ENCODE data around the gene ARHGAP32.

Gene ARHGAP32

DNA sequence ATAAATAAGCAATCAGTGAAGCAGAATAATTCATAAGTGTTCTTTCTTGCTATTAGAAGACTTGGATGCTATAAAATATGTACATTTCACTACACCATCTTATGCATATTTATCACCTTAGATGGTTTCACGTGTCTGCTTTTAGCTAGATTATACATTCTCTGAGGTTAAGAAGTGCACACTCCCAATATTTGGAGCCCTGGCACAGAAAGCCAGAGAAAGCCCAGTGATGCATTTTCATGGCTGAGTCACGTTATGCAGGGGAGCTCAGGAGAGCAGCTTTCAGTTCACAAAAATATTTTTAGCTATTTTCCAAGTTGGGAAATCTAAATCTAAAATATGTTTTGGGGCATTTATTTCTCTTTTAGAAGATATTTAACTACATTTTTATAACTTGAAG is 244.4 kb downstream of the ARHGAP32 start:
- no peak for DNase-seq

- no peak for DNase-seq
Observed at GRCh38 chr11:128946648-128947047, 245.5 kb downstream of the ARHGAP32 start.

DNA sequence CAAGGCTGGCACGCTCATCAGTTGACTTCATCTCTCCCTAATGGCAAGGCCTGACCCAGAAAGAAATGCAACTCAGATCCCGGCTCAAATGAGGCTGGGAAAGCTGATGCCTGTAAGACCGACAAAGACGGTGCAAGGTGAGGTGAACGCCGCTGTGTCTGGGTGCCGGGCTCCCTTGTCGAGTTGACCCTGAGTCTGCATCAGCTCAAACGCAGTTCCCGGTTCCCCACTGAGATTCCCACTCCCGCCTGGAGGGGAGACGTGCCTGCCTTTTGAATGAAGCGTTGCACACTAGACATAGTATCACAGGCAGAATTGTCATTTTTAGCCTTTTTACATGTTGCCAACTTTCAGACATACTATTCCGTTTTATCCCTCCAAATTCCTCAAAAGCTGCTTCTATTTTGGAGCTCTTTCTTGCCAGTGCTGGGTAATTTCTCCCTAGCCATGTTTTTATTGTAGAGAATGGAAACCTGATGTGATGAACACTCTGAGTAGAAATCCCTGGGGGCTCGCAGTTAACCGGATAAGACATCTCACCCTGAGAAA is 248.6 kb downstream of the ARHGAP32 start:
- DNase-seq = no peak

DNA sequence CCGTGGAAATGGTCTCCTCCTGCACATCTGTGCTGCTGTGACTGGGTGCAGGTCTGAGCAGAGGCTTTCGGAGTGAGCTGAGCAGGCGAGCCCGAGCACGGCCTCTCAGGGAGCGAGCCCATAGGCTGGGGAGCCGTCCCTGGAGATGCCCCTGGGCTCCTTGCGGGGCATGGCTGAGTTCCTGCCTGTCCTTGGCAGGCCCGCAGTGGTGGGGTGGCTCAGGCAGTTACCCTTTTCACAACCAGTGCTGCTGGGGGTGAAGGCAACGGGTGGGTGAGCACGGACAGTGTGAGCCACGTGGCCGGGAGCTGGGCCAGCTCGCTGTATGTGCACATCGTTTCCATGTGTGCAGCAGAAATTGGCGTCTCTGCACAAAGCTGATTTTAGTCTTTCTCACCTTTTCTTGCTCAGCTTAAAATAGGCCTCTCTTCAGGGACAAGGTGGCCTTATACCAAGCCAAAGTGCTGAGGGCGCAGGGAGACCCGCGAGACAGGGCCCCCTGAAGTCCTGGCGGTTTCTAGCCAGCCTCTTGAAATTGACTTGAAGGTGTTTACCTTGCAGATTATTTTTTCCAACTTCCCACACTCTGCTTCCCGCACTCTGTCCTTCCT is 249.2 kb downstream of the ARHGAP32 start, which contains the start of gene TP53AIP1:
TSS of gene TP53AIP1 (minus strand) at position 55 of the 611 bp plus-strand sequence. CDS start 5,053 bp downstream, outside the sequence.
- DNase-seq = no peak

DNA sequence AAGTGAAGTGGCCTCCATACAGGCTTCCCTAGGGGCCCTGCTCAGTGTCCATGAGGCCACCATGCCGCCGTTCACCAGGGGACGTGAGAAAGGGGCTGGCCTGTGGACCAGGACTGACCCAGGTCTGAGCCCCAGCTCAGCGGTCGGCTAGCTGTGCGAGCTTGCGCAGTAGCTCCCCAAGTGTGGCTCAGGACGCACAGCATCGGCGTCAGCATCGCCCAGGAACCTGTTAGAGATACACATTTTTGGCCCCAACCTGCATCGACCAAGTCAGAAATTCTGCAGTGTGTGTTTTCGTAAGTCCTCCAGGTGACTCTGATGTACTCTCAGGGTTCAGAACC is 249.9 kb downstream of the ARHGAP32 start:
- no peak for DNase-seq

DNA sequence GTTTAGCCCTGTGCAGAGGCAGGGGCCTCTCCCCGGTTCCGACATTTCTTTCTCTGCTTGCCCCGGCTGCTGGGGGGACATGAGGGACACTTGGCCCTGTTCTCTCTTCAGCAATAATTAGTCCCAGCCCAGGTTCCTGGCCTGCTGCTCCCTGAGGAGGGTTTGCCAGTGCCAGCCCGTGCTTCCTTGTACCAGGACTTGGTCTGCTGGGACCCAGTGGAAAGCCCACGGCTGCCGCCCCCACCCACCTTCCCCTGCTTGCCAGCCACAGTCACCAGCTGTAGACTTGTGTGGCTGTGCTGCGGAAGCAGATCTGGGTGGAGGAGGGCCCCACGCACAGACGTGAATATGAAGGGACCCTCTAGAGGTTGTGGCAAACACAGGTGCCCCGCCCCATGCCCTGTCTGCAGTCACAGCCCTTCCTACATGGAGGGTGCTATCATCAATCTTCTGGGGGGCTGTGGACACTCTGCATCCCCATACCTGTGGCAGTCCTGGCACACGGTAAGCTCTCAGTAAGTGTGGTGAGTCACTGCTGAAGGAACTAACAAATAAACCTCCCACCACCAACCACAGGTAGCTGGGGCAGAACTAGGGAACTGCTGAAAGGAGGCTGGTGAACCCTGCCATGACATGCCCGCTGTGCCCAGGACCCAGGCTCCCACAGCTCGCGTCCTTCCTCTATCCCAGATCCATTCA is 250.4 kb downstream of the ARHGAP32 start:
- no peak for DNase-seq

- DNase-seq = no peak
Observed at GRCh38 chr11:128941110-128941509, 251.0 kb downstream of the ARHGAP32 start.

DNA sequence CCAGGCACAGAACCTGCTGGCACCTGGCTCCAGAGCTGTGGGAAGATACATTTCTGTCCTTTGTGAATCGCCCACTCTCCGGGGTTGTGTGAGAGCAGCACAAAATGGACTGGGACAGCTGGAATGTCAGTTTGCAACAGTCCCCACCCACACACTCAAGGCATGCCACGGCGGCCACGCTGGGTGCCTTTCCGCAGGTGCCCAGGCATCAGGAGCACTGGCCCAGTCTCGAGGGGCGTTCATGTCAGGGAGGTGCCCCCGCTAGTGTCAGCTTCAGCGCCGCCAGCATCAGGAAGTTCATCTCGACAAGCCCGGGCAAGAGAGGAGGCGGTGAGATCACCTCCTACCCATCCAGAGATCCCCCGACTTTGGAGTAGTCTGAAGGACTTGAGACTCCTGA is 251.5 kb downstream of the ARHGAP32 start:
- no peak for DNase-seq

GRCh38 chr11:128940156-128940555 is 252.0 kb downstream of the ARHGAP32 start:
- no peak for DNase-seq

DNA sequence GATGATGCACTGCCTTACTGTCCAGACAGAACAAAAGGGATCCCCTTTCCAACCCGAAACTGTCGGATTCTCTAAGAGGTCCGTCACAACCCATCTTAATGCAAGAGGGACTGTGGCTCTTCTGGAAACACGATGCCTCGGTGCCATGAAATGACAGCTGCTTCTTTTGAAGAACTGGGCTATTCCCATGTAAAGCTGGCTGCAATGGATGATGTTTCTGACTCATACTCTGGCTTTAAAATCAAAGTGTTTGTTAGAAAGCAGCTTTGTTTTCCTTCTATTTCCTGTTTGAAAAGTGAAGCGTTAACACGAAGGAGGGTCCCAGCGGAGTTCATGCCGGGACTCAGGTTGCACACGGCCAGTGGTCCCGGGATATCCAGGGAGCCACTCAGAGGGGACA is 252.5 kb downstream of the ARHGAP32 start:
- no peak for DNase-seq

DNA sequence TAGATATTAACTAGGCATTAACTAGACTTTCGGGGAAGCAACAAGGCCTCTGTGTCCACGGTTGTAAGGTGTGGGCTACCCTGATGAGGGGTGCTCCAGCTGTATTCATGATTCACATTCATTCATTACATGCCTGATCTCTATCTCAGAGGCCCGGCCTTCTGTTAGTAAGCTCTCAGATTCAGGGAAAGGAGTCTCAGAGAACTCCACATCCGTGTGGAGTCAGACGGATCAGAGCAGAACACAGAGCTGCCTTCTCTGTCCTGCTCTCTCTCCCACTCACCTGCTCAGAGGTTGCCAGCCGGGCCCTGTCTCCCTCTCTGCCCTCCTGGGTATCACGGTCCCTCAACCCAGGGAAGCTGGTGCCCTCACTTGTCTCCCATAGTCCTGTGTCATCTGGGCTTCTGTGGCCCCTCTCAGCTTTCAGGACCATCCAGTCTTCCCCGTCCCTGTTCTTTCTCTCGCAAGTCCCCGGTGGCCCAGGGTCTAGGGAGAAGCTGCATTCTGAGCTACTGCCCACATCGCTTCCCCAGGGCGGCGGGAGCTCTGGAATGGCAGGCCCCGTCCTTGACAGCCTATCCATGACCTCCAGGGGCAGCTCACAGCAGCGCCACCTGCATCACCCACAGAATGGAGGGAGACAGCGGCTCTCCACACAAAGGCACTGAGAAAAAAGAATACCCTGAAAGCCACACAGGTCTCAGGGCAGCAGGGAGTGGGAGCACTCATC is 253.8 kb downstream of the ARHGAP32 start:
- DNase-seq = no peak

DNA sequence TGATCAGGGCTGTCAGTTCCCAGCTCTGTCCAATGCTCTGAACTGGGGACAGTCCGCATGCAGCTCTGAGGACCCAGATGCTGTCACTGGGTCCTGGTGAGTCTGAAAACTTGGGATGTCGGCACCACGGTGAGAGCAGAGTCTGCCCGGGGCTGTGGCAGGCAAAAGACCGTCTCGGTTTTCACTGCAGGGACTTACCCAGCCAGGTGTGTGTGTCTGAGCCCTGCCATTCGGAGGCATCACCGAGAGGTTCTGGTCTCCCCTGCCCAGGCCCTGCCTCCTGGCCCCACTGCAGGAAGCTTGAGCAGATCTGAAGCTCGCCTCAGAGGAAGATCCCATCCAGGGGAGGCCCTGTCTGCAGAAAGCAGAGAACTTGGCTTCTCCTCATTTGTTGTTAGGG is 254.6 kb downstream of the ARHGAP32 start:
- no peak for DNase-seq

DNA sequence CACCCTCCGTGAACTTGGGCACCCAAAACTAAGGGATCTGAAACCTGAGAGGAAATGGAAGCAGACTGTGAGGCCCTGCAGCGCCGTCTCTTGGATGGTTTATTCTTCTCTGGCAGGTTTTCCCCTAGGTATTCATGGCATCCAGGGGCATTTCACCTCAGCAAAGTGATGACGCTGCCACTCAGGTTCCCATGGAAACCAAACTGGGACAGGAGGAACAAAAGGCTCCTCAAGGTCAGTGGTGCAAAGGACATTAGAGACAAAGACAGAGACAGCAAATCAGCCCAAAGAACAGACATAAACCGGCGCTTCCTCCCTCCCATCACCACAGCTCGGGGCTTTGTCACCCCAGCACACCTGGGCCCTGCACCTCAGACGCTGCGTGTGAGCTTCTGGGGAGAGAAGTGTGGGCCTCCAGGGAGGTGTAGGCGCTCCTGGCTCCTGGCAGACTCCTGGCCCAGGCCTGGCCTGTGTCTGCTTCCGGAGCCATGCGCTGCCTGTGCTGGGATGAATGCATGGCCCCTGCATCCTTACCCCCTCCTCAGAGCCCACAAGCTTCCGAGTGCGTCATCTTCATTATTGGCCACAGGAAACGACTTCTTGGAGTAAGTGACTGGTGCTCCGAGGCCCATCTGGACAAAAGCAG is 255.4 kb downstream of the ARHGAP32 start:
- no peak for DNase-seq

DNA sequence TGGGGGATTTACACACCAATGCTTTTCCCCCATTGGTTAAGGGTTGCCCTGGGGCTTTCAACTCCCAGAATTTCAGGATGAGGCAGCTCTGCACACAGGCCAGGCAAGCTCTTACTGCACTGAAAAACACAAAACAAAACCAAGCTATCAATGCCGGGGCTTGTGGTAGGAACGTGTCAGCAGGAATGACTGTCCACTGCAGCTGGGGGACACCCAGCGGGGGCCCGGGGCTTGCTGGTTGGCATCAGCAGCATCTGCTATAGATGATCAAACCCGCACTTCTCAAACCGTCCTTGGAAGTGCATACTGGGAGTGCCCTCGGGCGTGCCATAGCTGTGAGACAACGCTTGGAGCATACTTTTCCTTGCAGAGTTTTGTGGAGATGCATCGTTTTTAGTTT is 257.2 kb downstream of the ARHGAP32 start:
- no peak for DNase-seq

DNA sequence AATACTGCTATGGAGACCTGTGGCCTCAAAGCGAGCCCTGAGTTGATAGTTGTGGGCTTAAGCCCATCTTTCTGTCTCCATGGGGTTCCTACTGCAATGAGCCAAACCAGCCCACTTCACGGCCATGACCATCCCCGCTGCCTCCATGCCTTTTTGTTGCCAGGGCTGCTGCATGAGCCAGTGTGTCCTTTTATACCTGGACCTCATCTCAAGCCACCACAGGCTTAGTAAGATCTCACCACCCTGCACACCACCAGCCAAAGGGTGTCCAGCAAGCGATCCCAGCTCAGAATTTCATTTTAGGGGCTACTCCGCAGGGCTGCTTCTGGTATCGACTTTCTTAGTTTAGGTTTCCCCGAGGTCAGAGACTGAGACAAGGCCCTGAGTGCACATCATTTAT is 257.8 kb downstream of the ARHGAP32 start:
- DNase-seq = no peak

- no peak for DNase-seq
Observed at GRCh38 chr11:128933481-128934178, 258.5 kb downstream of the ARHGAP32 start.

GRCh38 chr11:128931668-128932067 is 260.5 kb downstream of the ARHGAP32 start:
- DNase-seq = no peak

DNA sequence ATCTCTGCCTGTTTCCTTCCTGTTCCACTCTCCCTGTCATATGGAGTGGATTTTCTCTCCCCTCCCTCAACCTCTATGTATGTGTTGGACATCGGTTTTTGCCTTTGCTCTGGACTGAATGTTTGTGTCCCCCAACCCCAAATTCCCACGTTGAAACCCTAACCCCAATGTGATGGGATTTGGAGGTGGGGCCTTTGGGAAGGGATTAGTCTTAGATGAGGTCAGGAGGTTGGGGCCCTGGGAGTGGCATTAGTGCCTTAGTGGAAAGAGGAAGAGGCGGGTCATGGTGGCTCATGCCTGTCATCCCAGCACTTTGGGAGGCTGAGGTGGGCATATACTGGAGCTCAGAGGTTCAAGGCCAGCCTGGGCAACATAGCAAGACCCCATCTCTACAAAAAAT is 261.1 kb downstream of the ARHGAP32 start:
- no peak for DNase-seq

DNA sequence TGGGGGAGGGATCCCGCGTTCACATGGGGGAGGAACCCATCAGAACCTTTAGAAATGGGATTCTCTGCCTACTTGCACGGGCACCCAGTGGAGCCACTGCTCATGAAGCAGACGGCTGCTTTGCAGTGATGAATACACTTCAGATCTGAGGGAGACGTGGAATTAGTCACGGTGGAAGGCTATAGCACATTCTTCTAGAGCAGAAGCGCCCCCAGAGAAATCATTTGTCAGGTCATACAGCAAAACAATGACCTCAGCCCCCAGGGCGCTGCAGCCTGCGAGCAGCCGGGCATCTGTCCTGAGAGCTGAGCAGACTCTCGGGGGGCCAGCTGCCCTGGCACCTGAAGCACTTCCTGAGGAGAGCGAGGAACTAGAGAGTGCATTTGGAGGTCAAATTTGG is 262.1 kb downstream of the ARHGAP32 start:
- no peak for DNase-seq

GRCh38 chr11:128929468-128929867 is 262.7 kb downstream of the ARHGAP32 start:
- DNase-seq = no peak

- no peak for DNase-seq
Observed at GRCh38 chr11:128928400-128928799, 263.7 kb downstream of the ARHGAP32 start.

GRCh38 chr11:128927683-128928336 is 264.3 kb downstream of the ARHGAP32 start:
- no peak for DNase-seq
